Hepatocyte (in vitro differentiated cells): ENCODE data around the gene THUMPD1. TPM values are rescaled to one million over a fixed set of nuclear protein-coding genes. Genes with fewer than 3 reads are reported as not detected.
A peak's percentile ranks its signal among the peaks of the same experiment; 100 is the strongest.

Experiments
- DNase-seq: peaks from one replicate; pipeline ENCODE4 v3.0.0-alpha.2; 2016; ENCODE audit warnings: low spot score
- H2AFZ ChIP-seq: fragments of 200-600 bp; sonication (generic); 2 replicates; pipeline ENCODE4 v1.6.0; 2016; ENCODE audit warnings: antibody characterized with exemption, mild to moderate bottlenecking
- H3K27ac ChIP-seq: fragments of 200-600 bp; sonication (generic); 2 replicates; pipeline ENCODE4 v1.5.1; 2016; ENCODE audit warnings: mild to moderate bottlenecking
- H3K27me3 ChIP-seq: fragments of 200-600 bp; sonication (generic); 2 replicates; pipeline ENCODE4 v1.6.1; 2016
- H3K36me3 ChIP-seq: fragments of 200-600 bp; sonication (generic); replicated peaks from 2 replicates; pipeline ENCODE4 v1.5.1; 2016; ENCODE audit warnings: low read depth; ENCODE audit not compliant: insufficient read depth
- H3K4me1 ChIP-seq: fragments of 200-600 bp; sonication (generic); 2 replicates; pipeline ENCODE4 v1.5.1; 2016; ENCODE audit warnings: mild to moderate bottlenecking, moderate library complexity; ENCODE audit not compliant: insufficient read depth
- H3K4me2 ChIP-seq: fragments of 200-600 bp; sonication (generic); 2 replicates; pipeline ENCODE4 v1.6.0; 2016
- H3K4me3 ChIP-seq: fragments of 200-600 bp; sonication (generic); 2 replicates; pipeline ENCODE4 v1.5.1; 2016; ENCODE audit warnings: mild to moderate bottlenecking
- H3K79me2 ChIP-seq: fragments of 200-600 bp; sonication (generic); 2 replicates; pipeline ENCODE4 v1.6.0; 2017; ENCODE audit warnings: mild to moderate bottlenecking
- H3K9me2 ChIP-seq: fragments of 200-600 bp; sonication (generic); replicated peaks from 2 replicates; pipeline ENCODE4 v1.6.0; 2017; ENCODE audit warnings: mild to moderate bottlenecking; ENCODE audit not compliant: insufficient read depth
- H3K9me3 ChIP-seq: fragments of 200-600 bp; sonication (generic); 2 replicates; pipeline ENCODE4 v1.5.1; 2016; ENCODE audit warnings: low read depth, mild to moderate bottlenecking
- H4K20me1 ChIP-seq: fragments of 200-600 bp; sonication (generic); 2 replicates; pipeline ENCODE4 v1.6.0; 2016; ENCODE audit warnings: mild to moderate bottlenecking; ENCODE audit not compliant: insufficient read depth, poor library complexity, severe bottlenecking
- CTCF ChIP-seq: fragments of 200-600 bp; sonication (generic); IDR thresholded peaks from 2 replicates; pipeline ENCODE4 v1.5.1; 2016; ENCODE audit warnings: antibody characterized with exemption, mild to moderate bottlenecking; ENCODE audit not compliant: poor library complexity
- EZH2 ChIP-seq: fragments of 200-600 bp; sonication (generic); IDR thresholded peaks from 2 replicates; pipeline ENCODE4 v1.6.1; 2016; ENCODE audit warnings: antibody characterized with exemption, mild to moderate bottlenecking, borderline replicate concordance
- EZH2phosphoT487 ChIP-seq: fragments of 200-600 bp; sonication (generic); IDR thresholded peaks from one replicate; pipeline ENCODE4 v1.6.1; 2018; ENCODE audit warnings: antibody characterized with exemption, mild to moderate bottlenecking, low read depth, moderate library complexity; ENCODE audit not compliant: unreplicated experiment, severe bottlenecking
- WGBS: methylation state at CpG from one replicate; pipeline ENCODE4 v1.1.6; 2016; ENCODE audit warnings: low lambda C conversion rate; ENCODE audit errors: missing lambda C conversion rate; 5-methylcytosine and 5-hydroxymethylcytosine counted together
- polyA plus RNA-seq: library from polyadenylated mRNA; unstranded; fragments of >200 nt; fragmentation: Nextera tagmentation; extraction: Ambion mirVana; gene quantifications from 2 replicates; pipeline ENCODE4 v1.2.1, GENCODE V29; 2016
- total RNA-seq: library from RNA; depleted of rRNA; stranded (reverse); fragments of >200 nt; gene quantifications from 2 replicates; pipeline ENCODE4 v1.2.3, GENCODE V29; 2014

Gene THUMPD1
- total and polyA plus RNA-seq, 2 experiments from 2014 or later = 27.3 to 51.6 TPM

GRCh38 chr16:20782470-20782869 lies 40.9 kb upstream of the THUMPD1 start:
- H3K79me2 ChIP-seq = no peaks in the 10 kb centered on the region
- no peaks in the 10 kb centered on the region for H4K20me1 ChIP-seq
- no peaks in the 10 kb centered on the region for H3K36me3 ChIP-seq
- H3K4me2 ChIP-seq = no peak overlapping the region
- H3K27me3 ChIP-seq = no peaks in the 10 kb centered on the region
- H3K27ac ChIP-seq = no peak overlapping the region
- no peak for DNase-seq
- H2AFZ ChIP-seq = no peak overlapping the region
- TF ChIP-seq EZH2phosphoT487 = no peak
- no peak for TF ChIP-seq CTCF
- no peak for TF ChIP-seq EZH2
- H3K9me3 ChIP-seq = no peaks in the 10 kb centered on the region
- 97% methylated on average over 2 of the region's 2 CpGs for WGBS
- H3K4me3 ChIP-seq = no peak overlapping the region
- H3K9me2 ChIP-seq = no peaks in the 10 kb centered on the region
- no peaks in the 10 kb centered on the region for H3K4me1 ChIP-seq

GRCh38 chr16:20781697-20782096 lies 40.1 kb upstream of the THUMPD1 start:
- 68% methylated on average over 1 of the region's 1 CpG for WGBS
- no peak for TF ChIP-seq CTCF
- no peak for TF ChIP-seq EZH2

GRCh38 chr16:20774703-20775362 lies 33.2 kb upstream of the THUMPD1 start:
- H3K27ac ChIP-seq = no peak overlapping the region
- no peaks in the 10 kb centered on the region for H3K9me2 ChIP-seq
- WGBS = 61% methylated on average over 7 of the region's 7 CpGs
- no peaks in the 10 kb centered on the region for H3K79me2 ChIP-seq
- H3K27me3 ChIP-seq = no peaks in the 10 kb centered on the region
- no peaks in the 10 kb centered on the region for H3K9me3 ChIP-seq
- no peak overlapping the region for H2AFZ ChIP-seq
- no peaks in the 10 kb centered on the region for H4K20me1 ChIP-seq
- H3K4me2 ChIP-seq = no peak overlapping the region
- H3K36me3 ChIP-seq = no peaks in the 10 kb centered on the region
- H3K4me3 ChIP-seq = no peak overlapping the region
- DNase-seq = peak; percentile 71
- TF ChIP-seq EZH2 (no peak), CTCF (peak; percentile 50), EZH2phosphoT487 (no peak)
- H3K4me1 ChIP-seq = no peaks in the 10 kb centered on the region

More at GRCh38 chr16:20781697-20782096, 40.1 kb upstream of the THUMPD1 start:
- H3K4me2 ChIP-seq = no peak overlapping the region
- no peak overlapping the region for H2AFZ ChIP-seq
- H3K4me1 ChIP-seq = no peaks in the 10 kb centered on the region
- H3K4me3 ChIP-seq = no peak overlapping the region
- no peaks in the 10 kb centered on the region for H3K9me3 ChIP-seq
- no peaks in the 10 kb centered on the region for H3K79me2 ChIP-seq
- no peaks in the 10 kb centered on the region for H3K36me3 ChIP-seq
- H3K27ac ChIP-seq = no peak overlapping the region
- no peaks in the 10 kb centered on the region for H3K9me2 ChIP-seq
- no peak for DNase-seq
- no peaks in the 10 kb centered on the region for H3K27me3 ChIP-seq
- no peaks in the 10 kb centered on the region for H4K20me1 ChIP-seq
